Measurements from ENCODE around the gene CWF19L2.

- TF ChIP-seq EZH2 (IDR thresholded peaks at IDR 0.05; ENCODE audit: low read depth, unreplicated experiment) (no peak), POLR2AphosphoS5 (IDR thresholded peaks at IDR 0.05; ENCODE audit: low read depth) (no peak), CTCF (conservative IDR thresholded peaks at IDR 0.05; ENCODE audit: low read depth in 2 of 2) (no peak), REST (IDR thresholded peaks at IDR 0.05; ENCODE audit: unreplicated experiment) (no peak), JUNB (IDR thresholded peaks at IDR 0.05; ENCODE audit: unreplicated experiment) (no peak), ETS1 (IDR thresholded peaks at IDR 0.05) (no peak), EZH2phosphoT487 (IDR thresholded peaks at IDR 0.05; ENCODE audit: unreplicated experiment) (no peak), CREB1 (CRISPR knock-in tag; IDR thresholded peaks at IDR 0.05; ENCODE audit: low read depth) (no peak), ZNF331 (CRISPR knock-in tag; IDR thresholded peaks at IDR 0.05; ENCODE audit: low read depth) (no peak), ZNF114 (CRISPR knock-in tag; IDR thresholded peaks at IDR 0.05) (no peak), STAT1 (IDR thresholded peaks at IDR 0.05; ENCODE audit: unreplicated experiment) (no peak)
Observed at GRCh38 chr11:107413352-107413751, 44.3 kb downstream of the CWF19L2 start.

All from GM23338 (cell line).